Activated CD4-positive, alpha-beta T cell treated with anti-CD3 and anti-CD28 coated beads, Interleukin-10, Interleukin-2, amounts not matched to agents 100 ng/mL and 50 ng/mL, durations not matched to agents 16 hours and 8 hours (primary cell): ENCODE measurements around the gene NTPCR.
"Not testable (repeated sequence)": the region's sequence is repeated elsewhere in the genome, so short reads cannot be mapped to it uniquely, and the experiment has no call there.

ENCODE experiments used
- DNase-seq: peaks from one replicate; pipeline ENCODE4 v3.0.0-alpha.2; 2020

NTPCR gene

GRCh38 chr1:232987046-232987773, 36.8 kb downstream of the NTPCR start:
- DNase-seq = no peak

- no peak for DNase-seq
Measured at GRCh38 chr1:232987774-232988140, 37.3 kb downstream of the NTPCR start.

- no peak for DNase-seq
Measured at GRCh38 chr1:232988572-232989040, 38.2 kb downstream of the NTPCR start.

GRCh38 chr1:232990176-232991128, 40.0 kb downstream of the NTPCR start:
- no peak for DNase-seq

- DNase-seq = no peak
Measured at GRCh38 chr1:232991238-232991637, 40.8 kb downstream of the NTPCR start.

GRCh38 chr1:232992227-232992626, 41.8 kb downstream of the NTPCR start:
- no peak for DNase-seq

- no peak for DNase-seq
Measured at GRCh38 chr1:232993555-232993954, 43.1 kb downstream of the NTPCR start.

- no peak for DNase-seq
Measured at GRCh38 chr1:232995189-232995588, 44.8 kb downstream of the NTPCR start.

- DNase-seq = no peak
Measured at GRCh38 chr1:232996143-232996542, 45.7 kb downstream of the NTPCR start.

- DNase-seq = no peak
Measured at GRCh38 chr1:232998138-232998537, 47.7 kb downstream of the NTPCR start.

- no peak for DNase-seq
Measured at GRCh38 chr1:232998646-232999045, 48.2 kb downstream of the NTPCR start.

- no peak for DNase-seq
Measured at GRCh38 chr1:232999956-233000625, 49.7 kb downstream of the NTPCR start.

GRCh38 chr1:233003638-233004037, 53.2 kb downstream of the NTPCR start:
- DNase-seq = not testable (repeated sequence)

GRCh38 chr1:233004451-233004850, 54.0 kb downstream of the NTPCR start:
- no peak for DNase-seq

- no peak for DNase-seq
Measured at GRCh38 chr1:233005156-233005555, 54.7 kb downstream of the NTPCR start.

GRCh38 chr1:233005703-233006102, 55.3 kb downstream of the NTPCR start:
- DNase-seq = no peak

GRCh38 chr1:233006108-233006507, 55.7 kb downstream of the NTPCR start:
- no peak for DNase-seq

- no peak for DNase-seq
Measured at GRCh38 chr1:233006541-233006973, 56.1 kb downstream of the NTPCR start.

GRCh38 chr1:233010146-233010545, 59.7 kb downstream of the NTPCR start:
- DNase-seq = no peak

- DNase-seq = no peak
Measured at GRCh38 chr1:233012021-233012420, 61.6 kb downstream of the NTPCR start.

GRCh38 chr1:233015965-233016364, 65.6 kb downstream of the NTPCR start:
- DNase-seq = peak; percentile 27

GRCh38 chr1:233016798-233017197, 66.4 kb downstream of the NTPCR start:
- no peak for DNase-seq

GRCh38 chr1:233019083-233019482, 68.7 kb downstream of the NTPCR start:
- DNase-seq = no peak
